ENCODE results near the gene PROM1. TPM values are rescaled to one million over a fixed set of nuclear protein-coding genes. Genes with fewer than 3 reads are reported as not detected.

Gene PROM1
- total and polyA plus RNA-seq, 3 donors from 2014 or later, result 24.5 to 32.9 (median 25.4) TPM

DNA sequence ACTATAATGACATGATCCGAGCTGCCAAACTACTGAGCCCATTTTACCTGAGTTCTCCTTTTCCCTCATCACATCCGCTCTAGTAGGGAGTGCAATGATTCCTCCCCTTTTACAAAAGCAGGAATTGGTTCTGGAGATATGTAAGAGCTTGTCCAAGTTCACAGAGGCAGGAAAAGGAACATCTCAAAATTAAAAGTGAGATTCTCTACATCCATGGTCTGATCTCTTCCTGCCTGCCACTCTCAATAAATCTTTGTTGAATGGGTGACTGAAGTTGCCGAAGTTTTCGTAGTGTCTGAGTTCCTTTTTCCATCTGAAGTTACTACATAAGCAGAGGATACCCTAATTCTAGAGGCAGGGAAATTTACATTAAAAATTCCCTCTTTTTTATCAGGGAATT lies 145.2 kb downstream of the PROM1 start, which contains the start of gene FGFBP1:
TSS of gene FGFBP1 (minus strand) at position 101 of the 400 bp plus-strand sequence. CDS start 2,108 bp downstream, outside the sequence.
- DNase-seq, result no peak

DNA sequence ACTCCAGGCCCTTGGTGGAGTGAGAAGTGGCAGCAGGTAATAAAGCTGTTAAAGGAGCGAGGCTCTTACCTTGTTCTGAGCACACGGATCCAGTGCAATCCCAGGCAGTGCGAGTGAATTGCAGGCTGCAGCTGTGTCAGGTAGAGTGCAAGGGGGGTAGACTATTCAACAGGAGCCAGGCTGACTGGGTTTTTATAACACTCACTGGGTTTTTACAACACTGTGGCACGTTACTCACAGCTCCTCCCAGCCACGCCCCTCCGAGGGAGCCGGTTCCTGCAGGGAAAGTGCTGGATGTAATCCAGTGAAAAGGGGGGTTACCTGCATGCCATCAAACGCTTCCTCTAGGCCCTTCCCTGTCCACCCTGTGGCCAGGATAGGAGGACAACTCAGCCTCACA lies 145.6 kb downstream of the PROM1 start:
- H3K27ac ChIP-seq, result no peak overlapping the region
- H3K9me3 ChIP-seq, result no peaks in the 10 kb centered on the region
- H3K27me3 ChIP-seq, result no peaks in the 10 kb centered on the region
- H3K36me3 ChIP-seq (ENCODE audit: low read depth, missing control alignments), result no peaks in the 10 kb centered on the region
- H3K4me1 ChIP-seq, result no peaks in the 10 kb centered on the region
- no peak for DNase-seq
- 49 to 63% methylated on average over 5 to 8 of the region's 8 CpGs for WGBS, 2 donors
- TF ChIP-seq, protein P1, sequence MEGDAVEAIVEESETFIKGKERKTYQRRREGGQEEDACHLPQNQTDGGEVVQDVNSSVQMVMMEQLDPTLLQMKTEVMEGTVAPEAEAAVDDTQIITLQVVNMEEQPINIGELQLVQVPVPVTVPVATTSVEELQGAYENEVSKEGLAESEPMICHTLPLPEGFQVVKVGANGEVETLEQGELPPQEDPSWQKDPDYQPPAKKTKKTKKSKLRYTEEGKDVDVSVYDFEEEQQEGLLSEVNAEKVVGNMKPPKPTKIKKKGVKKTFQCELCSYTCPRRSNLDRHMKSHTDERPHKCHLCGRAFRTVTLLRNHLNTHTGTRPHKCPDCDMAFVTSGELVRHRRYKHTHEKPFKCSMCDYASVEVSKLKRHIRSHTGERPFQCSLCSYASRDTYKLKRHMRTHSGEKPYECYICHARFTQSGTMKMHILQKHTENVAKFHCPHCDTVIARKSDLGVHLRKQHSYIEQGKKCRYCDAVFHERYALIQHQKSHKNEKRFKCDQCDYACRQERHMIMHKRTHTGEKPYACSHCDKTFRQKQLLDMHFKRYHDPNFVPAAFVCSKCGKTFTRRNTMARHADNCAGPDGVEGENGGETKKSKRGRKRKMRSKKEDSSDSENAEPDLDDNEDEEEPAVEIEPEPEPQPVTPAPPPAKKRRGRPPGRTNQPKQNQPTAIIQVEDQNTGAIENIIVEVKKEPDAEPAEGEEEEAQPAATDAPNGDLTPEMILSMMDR (IDR thresholded peaks at IDR 0.05), result no peak
- TF ChIP-seq POLR2A (IDR thresholded peaks at IDR 0.05), result no peak
- intact Hi-C loops (cut with DNase I; ENCODE audit: low total_unique reads), result no loop called here
- H3K4me3 ChIP-seq, result no peak overlapping the region

More for the DNA sequence above, 145.2 kb downstream of the PROM1 start, which contains the start of gene FGFBP1:
- intact Hi-C loops (cut with DNase I; ENCODE audit: low total_unique reads), result no loop called here
- H3K4me1 ChIP-seq, result no peaks in the 10 kb centered on the region
- H3K27me3 ChIP-seq, result no peaks in the 10 kb centered on the region
- no peaks in the 10 kb centered on the region for H3K36me3 ChIP-seq (ENCODE audit: low read depth, missing control alignments)
- H3K9me3 ChIP-seq, result no peaks in the 10 kb centered on the region
- TF ChIP-seq POLR2A (IDR thresholded peaks at IDR 0.05), result no peak
- TF ChIP-seq, protein P1 (IDR thresholded peaks at IDR 0.05), result no peak
- WGBS, 2 donors, result 76 to 77% methylated on average over 4 of the region's 4 CpGs
- H3K4me3 ChIP-seq, result no peak within 1 kb of the TSS
- no peak within 1 kb of the TSS for H3K27ac ChIP-seq

DNA sequence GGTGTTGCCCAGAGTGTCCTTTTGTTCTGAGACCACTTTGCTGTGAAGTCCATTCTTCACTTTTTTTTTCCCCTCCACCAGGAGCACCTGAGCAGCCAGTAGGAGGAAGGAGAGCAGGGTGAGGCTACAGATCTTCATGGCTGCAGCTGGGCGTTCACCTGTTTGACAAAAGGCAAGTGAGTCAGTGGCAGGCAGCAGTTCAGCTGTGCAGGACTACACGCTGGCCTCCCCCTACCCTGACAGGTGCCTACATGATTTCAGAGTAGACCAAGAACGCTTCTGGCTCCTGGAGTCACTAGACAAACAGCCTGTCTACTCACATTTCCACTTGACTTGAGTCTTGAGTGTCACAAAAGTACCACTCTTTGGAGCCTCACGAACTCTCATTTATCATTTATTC lies 147.3 kb downstream of the PROM1 start:
- H3K9me3 ChIP-seq, result no peaks in the 10 kb centered on the region
- no peaks in the 10 kb centered on the region for H3K4me1 ChIP-seq
- no peak overlapping the region for H3K27ac ChIP-seq
- 88 to 91% methylated on average over 4 of the region's 4 CpGs for WGBS, 2 donors
- intact Hi-C loops (cut with DNase I; ENCODE audit: low total_unique reads), result no loop called here
- DNase-seq, result no peak
- TF ChIP-seq POLR2A (IDR thresholded peaks at IDR 0.05), result no peak
- TF ChIP-seq, protein P1 (IDR thresholded peaks at IDR 0.05), result no peak
- no peak overlapping the region for H3K4me3 ChIP-seq
- H3K27me3 ChIP-seq, result no peaks in the 10 kb centered on the region
- H3K36me3 ChIP-seq (ENCODE audit: low read depth, missing control alignments), result no peaks in the 10 kb centered on the region

DNA sequence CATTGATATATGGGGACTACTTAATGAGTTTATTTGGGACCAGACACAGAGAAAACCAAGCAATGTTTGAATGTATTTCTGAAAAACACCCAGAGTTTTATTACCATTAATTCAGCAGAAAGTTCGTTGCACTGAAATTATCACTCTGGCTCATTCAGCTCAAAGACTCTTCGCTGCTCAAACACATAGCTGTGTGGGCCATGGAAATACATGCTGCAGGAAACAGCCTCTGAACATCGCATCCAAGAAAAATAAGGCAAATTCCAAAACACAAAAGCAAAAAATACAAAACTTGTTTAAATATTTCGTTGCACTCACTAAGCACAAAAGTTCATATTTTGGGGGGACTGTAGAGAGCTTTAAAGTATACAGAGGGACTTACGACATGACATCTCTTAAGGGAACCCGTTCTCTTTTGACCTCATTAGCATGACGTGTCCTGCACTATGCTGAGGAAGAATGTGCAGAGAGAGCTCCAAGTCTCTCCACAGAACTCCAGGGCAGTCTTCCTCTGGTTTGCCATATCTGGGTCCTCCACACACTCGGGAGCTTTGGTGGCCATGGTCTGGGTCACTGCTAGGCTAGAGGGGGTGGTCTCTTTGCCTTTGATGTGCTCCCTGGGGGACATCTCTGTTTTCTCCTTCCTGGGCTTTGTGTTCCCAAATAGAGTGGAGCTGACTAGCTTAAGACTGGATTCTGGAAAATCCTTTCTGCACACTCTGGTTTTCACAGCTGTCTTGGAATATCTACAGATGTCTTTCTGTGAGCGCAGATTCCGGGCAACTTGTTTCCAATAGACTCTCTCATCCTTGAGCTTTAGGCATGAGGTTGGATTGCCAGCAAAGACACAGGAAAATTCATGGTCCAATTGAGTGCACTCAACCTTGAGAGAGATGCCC lies 148.1 kb downstream of the PROM1 start:
- Histone ChIP-seq H3K4me1 (no peaks in the 10 kb centered on the region), H3K27ac (no peak overlapping the region), H3K4me3 (no peak overlapping the region), H3K9me3 (no peaks in the 10 kb centered on the region), H3K36me3 (ENCODE audit: low read depth, missing control alignments) (no peaks in the 10 kb centered on the region), H3K27me3 (no peaks in the 10 kb centered on the region)
- intact Hi-C loops (cut with DNase I; ENCODE audit: low total_unique reads), result no loop called here
- no peak for DNase-seq
- WGBS, 2 donors, result 58 to 69% methylated on average over 10 of the region's 10 CpGs
- TF ChIP-seq, protein P1 (IDR thresholded peaks at IDR 0.05), result no peak
- no peak for TF ChIP-seq POLR2A (IDR thresholded peaks at IDR 0.05)
